T follicular helper cell (primary cell): ENCODE measurements around the gene ANKRD1.
"Not testable (repeated sequence)": the region's sequence is repeated elsewhere in the genome, so short reads cannot be mapped to it uniquely, and the experiment has no call there.

Experiments
- DNase-seq: peaks from one replicate; pipeline ENCODE4 v3.0.0-alpha.2; 2020; ENCODE audit warnings: low read depth
- total RNA-seq, 2 experiments: gene quantifications; one replicate each; lab custom pipeline; 2026; lab: John Stamatoyannopoulos, UW

ANKRD1 gene
- total RNA-seq: 0 reads per million in 2 experiments

- no peak for DNase-seq
These were observed at the start of gene ANKRD1 for GRCh38 chr10:90920986-90921666. Gene ANKRD1 (minus strand): TSS chr10:90921087. CDS start chr10:90921027, 60 bp downstream.

GRCh38 chr10:90969947-90970673, 49.2 kb upstream of the ANKRD1 start:
- DNase-seq: no peak

GRCh38 chr10:90969121-90969534, 48.2 kb upstream of the ANKRD1 start:
- DNase-seq: no peak

GRCh38 chr10:90968328-90969081, 47.6 kb upstream of the ANKRD1 start:
- DNase-seq: no peak

GRCh38 chr10:90967865-90968264, 47.0 kb upstream of the ANKRD1 start:
- no peak for DNase-seq

DNA sequence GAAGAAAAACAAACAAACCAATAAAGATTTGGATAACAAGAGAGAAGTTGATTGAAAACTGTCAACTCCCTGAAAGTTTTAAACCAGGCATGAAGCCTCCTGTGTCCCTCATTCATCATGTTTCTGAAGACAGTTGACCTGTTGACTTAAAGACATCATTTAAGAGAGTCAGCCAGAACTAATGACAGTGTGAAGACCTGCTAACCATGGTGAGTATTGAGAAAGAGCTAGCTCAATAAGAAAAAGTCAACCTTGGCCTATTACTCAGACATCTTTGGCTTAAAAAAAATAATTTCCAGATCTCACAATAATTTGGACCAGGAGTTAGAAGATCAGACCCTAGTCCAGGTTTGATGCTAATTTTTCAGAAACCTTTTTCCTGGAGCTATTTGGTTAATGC, 45.3 kb upstream of the ANKRD1 start:
- no peak for DNase-seq

GRCh38 chr10:90965720-90966119, 44.8 kb upstream of the ANKRD1 start:
- DNase-seq: no peak

DNA sequence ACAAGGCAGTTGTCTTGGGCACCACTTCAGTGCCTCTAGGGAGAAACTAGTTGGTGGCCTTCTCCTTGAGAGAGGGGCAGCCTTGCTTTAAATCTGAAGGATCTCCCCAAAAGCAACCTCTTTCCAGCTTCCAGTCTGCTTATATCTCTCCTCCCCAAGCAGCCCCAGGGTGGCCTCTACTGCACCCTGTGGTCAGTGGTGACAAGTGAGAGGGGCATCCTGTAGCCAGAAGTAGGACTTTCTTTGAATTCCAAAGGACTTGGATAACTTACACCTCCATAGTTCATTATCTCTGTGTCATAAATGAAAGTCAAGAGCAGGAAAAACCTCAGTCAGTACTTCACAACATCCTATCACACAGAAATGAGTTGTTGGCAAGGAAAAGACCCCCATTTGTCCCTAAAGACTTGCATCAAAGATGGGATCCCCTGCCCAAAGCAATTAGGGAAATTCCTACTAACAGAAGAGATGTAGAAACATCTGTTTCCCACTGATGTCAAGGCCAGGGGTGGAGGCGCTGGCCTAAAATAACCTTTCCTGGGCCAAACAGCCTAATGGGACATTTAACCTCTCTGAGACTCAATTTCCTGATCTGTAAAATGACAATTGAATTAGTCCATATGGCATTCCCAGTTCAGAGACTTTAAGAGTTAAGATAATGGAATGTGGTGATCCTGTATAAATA, 44.0 kb upstream of the ANKRD1 start:
- no peak for DNase-seq

- no peak for DNase-seq
These were observed 42.4 kb upstream of the ANKRD1 start for GRCh38 chr10:90963331-90963730.

DNA sequence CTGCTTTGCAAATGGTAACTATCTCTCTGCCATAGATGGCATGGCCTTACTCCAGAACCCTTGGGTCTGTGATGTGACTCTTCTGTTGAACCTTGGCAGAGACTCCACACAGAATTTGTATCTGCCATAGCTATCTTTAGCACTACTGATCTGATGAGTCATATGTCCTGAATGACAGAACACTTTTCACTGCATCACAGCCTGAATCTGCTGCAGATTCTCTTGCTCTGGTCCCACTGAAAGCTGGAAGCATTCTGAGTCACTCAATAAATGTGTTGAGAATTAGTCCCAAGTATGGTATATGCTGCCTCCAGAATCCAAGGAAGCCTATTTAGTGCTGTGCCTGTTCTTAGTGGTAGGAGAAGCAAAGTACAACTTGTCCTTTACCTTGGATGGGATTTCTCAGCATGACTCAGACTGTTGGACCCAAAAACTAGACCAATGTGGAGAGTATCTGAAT, 39.5 kb upstream of the ANKRD1 start:
- DNase-seq: no peak

DNA sequence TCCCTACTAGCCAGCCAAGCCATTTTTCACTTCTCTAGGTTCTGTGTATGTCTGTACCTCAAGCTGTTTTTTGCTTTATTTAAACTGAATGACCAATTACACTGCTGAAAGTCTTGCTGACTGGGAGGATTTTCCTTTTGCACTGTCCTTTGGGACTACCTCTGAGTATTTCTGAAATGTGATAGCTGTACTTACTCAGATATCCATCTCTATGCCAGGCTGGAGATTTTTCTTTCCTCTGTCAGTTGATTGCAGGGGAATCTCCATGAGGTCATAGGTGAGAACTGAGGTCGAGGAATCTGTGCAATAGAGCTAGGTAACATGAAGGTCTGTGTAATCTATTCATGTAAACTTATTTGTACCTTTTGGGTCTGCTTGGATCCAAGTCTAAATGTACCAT, 38.9 kb upstream of the ANKRD1 start:
- no peak for DNase-seq

DNA sequence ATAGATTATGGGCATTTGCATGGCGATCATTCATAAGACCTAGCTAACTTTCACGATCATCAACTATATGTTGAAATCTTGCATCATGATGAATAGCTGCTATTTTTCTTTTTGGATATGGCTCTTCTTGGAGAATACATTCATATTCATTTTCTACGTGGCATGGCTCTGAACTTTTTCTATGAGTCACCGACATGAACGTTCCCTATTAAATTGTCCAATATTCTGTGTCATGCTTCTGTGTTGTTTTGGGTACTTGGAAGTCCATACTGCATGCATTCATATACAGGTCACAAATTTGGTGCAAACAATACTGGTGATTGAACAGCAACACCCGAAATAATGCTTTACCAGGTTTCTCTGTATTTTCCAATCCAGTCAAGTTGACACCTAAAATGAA, 37.9 kb upstream of the ANKRD1 start:
- no peak for DNase-seq

DNA sequence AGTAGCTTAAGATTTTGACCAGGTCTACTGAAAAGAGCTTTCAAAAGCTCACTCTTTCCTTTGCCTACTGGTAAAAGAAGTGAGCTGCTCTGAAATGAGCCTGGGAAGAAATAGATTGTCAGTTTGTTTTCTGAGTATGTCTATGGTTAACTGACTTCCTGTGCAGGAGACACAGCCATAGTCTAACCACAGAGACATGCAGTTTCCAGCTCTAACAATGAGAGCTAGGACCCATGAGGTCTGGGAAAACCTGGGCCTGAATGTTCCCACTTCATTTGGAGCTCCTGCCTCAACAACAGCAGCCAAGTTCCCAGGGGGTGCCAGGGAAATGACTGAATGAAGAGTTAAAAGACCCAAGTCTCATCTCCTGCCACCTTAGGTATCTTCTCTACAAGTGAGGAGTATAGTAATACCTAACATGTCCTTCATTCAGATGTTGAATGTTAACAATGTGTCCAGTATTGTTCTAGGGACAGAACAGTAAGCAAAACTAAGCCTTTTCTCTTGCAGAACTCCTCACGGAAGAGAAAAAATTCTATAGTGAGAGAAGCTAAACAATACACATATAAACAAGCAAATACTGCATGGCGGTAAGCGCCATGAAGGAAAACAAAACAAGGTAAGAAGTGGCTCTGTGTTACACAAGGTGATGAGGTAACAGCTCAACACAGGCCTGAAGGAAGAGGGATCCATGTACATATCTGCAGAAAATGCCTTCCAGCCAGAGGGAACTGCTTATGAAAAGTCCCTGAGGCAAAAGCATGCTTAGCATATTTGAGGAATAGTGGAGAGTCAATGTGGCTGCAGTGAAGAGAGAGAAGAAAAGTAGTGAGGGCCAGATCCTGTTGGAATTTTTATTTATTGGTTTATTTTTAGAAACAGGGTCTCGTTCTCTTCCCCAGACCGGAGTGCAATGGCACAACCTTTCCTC, 26.4 kb upstream of the ANKRD1 start:
- DNase-seq: no peak

GRCh38 chr10:90945491-90946070, 24.7 kb upstream of the ANKRD1 start:
- DNase-seq: no peak

DNA sequence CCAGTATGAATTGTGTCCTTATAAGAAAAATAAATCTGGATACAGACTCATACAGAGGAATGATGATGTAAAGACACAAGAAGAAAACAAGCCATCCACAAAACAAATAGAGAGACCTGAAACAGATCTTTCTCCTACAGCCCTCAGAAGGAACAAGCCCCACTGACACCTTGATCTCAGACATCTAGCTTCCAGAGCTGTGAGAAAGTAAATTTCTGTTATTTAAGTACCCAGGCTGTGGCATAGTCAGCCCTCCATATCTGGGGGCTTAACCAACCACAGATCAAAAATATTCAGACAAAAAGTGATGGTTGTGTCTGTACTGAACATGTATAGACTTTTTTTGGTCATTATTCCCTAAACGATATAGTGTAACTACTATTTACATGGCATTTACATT, 23.9 kb upstream of the ANKRD1 start:
- DNase-seq: no peak

DNA sequence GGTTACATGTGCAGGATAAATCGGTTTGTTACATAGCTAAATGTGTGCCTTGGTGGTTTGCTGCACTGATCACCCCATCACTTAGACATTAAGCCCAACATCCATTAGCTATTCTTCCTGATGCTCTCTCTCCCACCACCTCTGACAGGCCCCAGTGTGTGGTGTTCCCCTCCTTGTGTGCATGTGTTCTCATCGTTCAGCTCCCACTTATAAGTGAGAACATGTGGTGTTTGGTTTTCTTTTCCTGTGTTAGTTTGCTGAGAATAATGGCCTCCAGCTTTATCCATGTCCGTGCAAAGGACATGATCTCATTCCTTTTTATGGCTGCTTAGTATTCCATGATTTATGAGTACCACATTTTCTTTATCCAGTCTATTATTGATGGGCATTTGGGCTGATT, 22.1 kb upstream of the ANKRD1 start:
- DNase-seq: not testable (repeated sequence)

GRCh38 chr10:90939648-90940047, 18.8 kb upstream of the ANKRD1 start:
- DNase-seq: no peak

DNA sequence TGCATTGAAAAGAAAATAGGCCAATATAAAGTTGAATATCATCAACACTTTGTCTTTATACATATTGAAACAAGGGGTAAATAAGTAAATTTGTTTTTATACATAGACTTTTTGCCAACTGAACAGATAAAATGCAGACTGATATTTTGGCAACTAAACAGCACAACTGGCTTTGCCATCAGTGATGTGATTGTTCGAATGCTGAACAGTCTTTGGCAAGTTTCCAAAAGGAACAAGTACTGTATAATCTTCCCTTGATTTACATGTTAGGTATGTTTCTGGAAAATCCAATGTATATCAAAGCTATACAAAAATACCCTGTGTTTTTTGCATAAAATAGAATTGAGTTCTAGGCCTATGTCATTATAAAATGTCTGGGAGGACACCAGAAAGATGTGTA, 18.2 kb upstream of the ANKRD1 start:
- DNase-seq: no peak

DNA sequence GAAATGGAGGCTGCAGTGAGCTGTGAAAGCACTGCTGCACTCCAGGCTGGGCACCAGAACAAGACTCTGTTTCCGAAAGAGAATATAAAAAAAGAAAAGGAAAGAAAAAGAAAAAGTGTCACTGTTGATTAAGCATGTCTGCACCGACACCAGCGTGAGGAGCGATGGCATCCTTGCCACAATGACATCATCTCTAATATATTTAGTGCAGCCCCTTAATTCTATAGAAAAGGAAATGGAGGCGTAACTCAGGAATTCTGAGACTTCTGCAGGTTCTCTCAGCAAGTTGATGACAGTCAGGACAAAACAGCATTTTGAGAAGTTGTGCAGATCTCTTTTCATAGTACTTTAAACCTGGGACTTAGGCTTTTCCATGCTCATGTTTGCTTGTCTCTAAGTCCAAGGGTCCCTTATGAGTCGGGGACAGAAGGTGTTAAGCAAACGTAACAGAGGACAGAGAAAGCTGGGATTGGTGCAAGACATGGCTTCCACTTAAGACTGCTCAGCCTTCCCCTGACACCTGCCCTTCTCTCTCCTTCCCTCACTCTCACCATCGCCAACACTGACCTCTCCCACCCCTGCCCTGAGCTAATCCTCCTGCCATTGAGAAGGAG, 16.9 kb upstream of the ANKRD1 start:
- no peak for DNase-seq

GRCh38 chr10:90936276-90936659, 15.4 kb upstream of the ANKRD1 start:
- no peak for DNase-seq
